ENCODE data around the gene LRFN2. TPM values are rescaled to one million over a fixed set of nuclear protein-coding genes. Genes with fewer than 3 reads are reported as not detected.

LRFN2 gene
- total and polyA plus RNA-seq, 2 of the 8 experiments (the other 6 are each of a cell fraction or from before 2014, with no cell fraction given): 2.3 TPM

DNA sequence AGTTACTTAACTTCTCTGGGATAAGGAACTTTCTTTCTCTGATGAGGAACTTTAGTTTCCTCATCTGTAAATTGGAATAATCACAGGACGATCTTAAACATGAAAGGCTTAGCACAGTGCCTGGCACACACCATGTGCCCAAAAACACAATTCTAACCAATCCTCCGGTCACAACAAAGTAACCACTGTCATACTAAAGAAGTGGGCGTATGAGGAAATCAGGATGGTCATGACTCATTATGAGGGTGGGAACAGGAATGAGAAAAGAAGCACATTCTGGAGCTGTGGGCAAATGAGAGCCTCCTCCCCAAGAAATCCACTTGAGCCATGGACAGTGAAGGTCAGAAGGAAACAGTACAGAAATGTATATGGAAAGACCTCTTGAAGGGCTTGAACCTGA lies 82.9 kb downstream of the LRFN2 start:
- no peak for FAIRE-seq
- H3K18ac ChIP-seq (ENCODE audit: extremely low read depth, low read length): no peak overlapping the region
- no peak overlapping the region; the same call in 1 of the 2 replicates for H2AK5ac ChIP-seq (ENCODE audit: low read depth, low read length)
- no peak overlapping the region for H4K5ac ChIP-seq (ENCODE audit: insufficient read length, low read depth, low read length)
- H2AFZ ChIP-seq (ENCODE audit: low read length): no peak overlapping the region
- H3K27me3 ChIP-seq (replicated peaks in 1 of 4; ENCODE audit: control insufficient read depth in 3 of 4, extremely low read depth in 1 of 4, insufficient read depth in 3 of 4, low read length in 3 of 4): no peaks in the 10 kb centered on the region
- ChIA-PET POLR2A (ENCODE audit: partially characterized antibody) (no interaction called here), CTCF (ENCODE audit: partially characterized antibody) (interaction anchor here (0.6 to 1.2 kb wide), 4 partner anchors 20 to 31 kb away, joined by 3 to 4 read pairs (median 3); no protein-coding TSS in a partner anchor)
- no peaks in the 10 kb centered on the region for H3K23me2 ChIP-seq (ENCODE audit: low read depth, low read length)
- no peaks in the 10 kb centered on the region for H3K79me1 ChIP-seq (ENCODE audit: low read depth, low read length)
- H3K4me1 ChIP-seq (replicated peaks in 1 of 4; ENCODE audit: control insufficient read depth in 3 of 4, insufficient read depth in 4 of 4, low read length in 3 of 4): no peaks in the 10 kb centered on the region
- H3K36me3 ChIP-seq (ENCODE audit: control insufficient read depth in 2 of 4, insufficient read depth in 4 of 4, low read length in 3 of 4): no peaks in the 10 kb centered on the region
- no peak overlapping the region for H3K4me2 ChIP-seq (ENCODE audit: insufficient read depth in 1 of 2, low read depth in 2 of 2, low read length in 2 of 2)
- no peak overlapping the region for H3K4ac ChIP-seq (replicated peaks; ENCODE audit: insufficient read length, low read depth, low read length)
- no peak overlapping the region for H2BK20ac ChIP-seq (ENCODE audit: low read length)
- no peak for TF ChIP-seq KDM1A (IDR thresholded peaks at IDR 0.05; ENCODE audit: borderline replicate concordance, low read length)
- TF ChIP-seq, protein P1, sequence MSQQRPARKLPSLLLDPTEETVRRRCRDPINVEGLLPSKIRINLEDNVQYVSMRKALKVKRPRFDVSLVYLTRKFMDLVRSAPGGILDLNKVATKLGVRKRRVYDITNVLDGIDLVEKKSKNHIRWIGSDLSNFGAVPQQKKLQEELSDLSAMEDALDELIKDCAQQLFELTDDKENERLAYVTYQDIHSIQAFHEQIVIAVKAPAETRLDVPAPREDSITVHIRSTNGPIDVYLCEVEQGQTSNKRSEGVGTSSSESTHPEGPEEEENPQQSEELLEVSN (IDR thresholded peaks at IDR 0.05): no peak
- no peak for TF ChIP-seq TBP (IDR thresholded peaks at IDR 0.05; ENCODE audit: low read depth, low read length)
- TF ChIP-seq, protein P2, sequence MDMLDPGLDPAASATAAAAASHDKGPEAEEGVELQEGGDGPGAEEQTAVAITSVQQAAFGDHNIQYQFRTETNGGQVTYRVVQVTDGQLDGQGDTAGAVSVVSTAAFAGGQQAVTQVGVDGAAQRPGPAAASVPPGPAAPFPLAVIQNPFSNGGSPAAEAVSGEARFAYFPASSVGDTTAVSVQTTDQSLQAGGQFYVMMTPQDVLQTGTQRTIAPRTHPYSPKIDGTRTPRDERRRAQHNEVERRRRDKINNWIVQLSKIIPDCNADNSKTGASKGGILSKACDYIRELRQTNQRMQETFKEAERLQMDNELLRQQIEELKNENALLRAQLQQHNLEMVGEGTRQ (IDR thresholded peaks at IDR 0.05; ENCODE audit: low read length): no peak
- no peak for TF ChIP-seq SP1 (IDR thresholded peaks at IDR 0.05; ENCODE audit: low read depth, low read length)
- no peak for TF ChIP-seq CREB1 (IDR thresholded peaks at IDR 0.05)
- TF ChIP-seq JUN (IDR thresholded peaks at IDR 0.05; ENCODE audit: low read depth, low read length): no peak
- TF ChIP-seq ZNF274 (IDR thresholded peaks at IDR 0.05; ENCODE audit: borderline replicate concordance, extremely low read depth, low read length): no peak
- no peak for TF ChIP-seq RAD21 (IDR thresholded peaks at IDR 0.05 in 1 of 2, conservative IDR thresholded peaks at IDR 0.05 in 1 of 2; ENCODE audit: low read depth in 2 of 2, low read length in 2 of 2)
- H3K23ac ChIP-seq (ENCODE audit: insufficient read length): no peak overlapping the region
- no peak overlapping the region for H2BK120ac ChIP-seq (replicated peaks; ENCODE audit: low read depth, low read length)
- H4K8ac ChIP-seq (ENCODE audit: extremely low read depth, insufficient read depth, low read length): no peak overlapping the region
- no peak overlapping the region for H2BK15ac ChIP-seq (ENCODE audit: low read length)
- WGBS, 2 experiments (ENCODE audit: extremely low coverage in 1 of 2, insufficient coverage in 1 of 2, insufficient read length in 1 of 2, insufficient replicate concordance in 2 of 2, low coverage in 1 of 2, low lambda C conversion rate in 2 of 2, missing lambda C conversion rate in 1 of 2): 81% methylated on average over 3 of the region's 3 CpGs; no CpG with 5 or more reads in 1 of the 2 experiments
- H3K9me3 ChIP-seq (ENCODE audit: insufficient read depth in 2 of 2, low read depth in 1 of 2, low read length in 1 of 2): no peaks in the 10 kb centered on the region
- no peak for DNase-seq (ENCODE audit: low read depth in 1 of 2, low spot score in 2 of 2)
- H4K91ac ChIP-seq (replicated peaks; ENCODE audit: insufficient read length, low read length): no peak overlapping the region
- no peak overlapping the region for H2BK5ac ChIP-seq (ENCODE audit: low read depth, low read length)
- H3K27ac ChIP-seq (ENCODE audit: low read depth, low read length): no peak overlapping the region
- H2BK12ac ChIP-seq (ENCODE audit: low read depth, low read length): no peak overlapping the region
- H3K14ac ChIP-seq (ENCODE audit: insufficient read length): no peak overlapping the region
- no peaks in the 10 kb centered on the region for H3K79me2 ChIP-seq (ENCODE audit: control insufficient read depth in 1 of 2, insufficient read depth in 2 of 2, low read length in 2 of 2)
- no peaks in the 10 kb centered on the region for H4K20me1 ChIP-seq (replicated peaks in 1 of 2; ENCODE audit: control insufficient read depth in 1 of 2, insufficient read depth in 2 of 2, low read length in 2 of 2)
- no peak overlapping the region for H3K4me3 ChIP-seq (ENCODE audit: extremely low read depth in 1 of 4, insufficient read depth in 2 of 4, low read depth in 3 of 4, low read length in 4 of 4)
- no peak overlapping the region for H3K9ac ChIP-seq (replicated peaks in 1 of 4; ENCODE audit: extremely low read depth in 1 of 4, low read depth in 3 of 4, low read length in 3 of 4)
- H3K56ac ChIP-seq (replicated peaks; ENCODE audit: insufficient read length, low read depth, low read length): no peak overlapping the region

Measured in H1 (cell line).